HG03457 (cell line): ENCODE results near the gene DHCR7.
"Not testable (repeated sequence)": the region's sequence is repeated elsewhere in the genome, so short reads cannot be mapped to it uniquely, and the experiment has no call there.

Experiments used
- ATAC-seq: cut with Tn5 transposase; IDR thresholded peaks from one replicate; pipeline ENCODE4 v1.9.1; 2021; ENCODE audit warnings: moderate number of reproducible peaks; ENCODE audit not compliant: unreplicated experiment

DHCR7 gene

DNA sequence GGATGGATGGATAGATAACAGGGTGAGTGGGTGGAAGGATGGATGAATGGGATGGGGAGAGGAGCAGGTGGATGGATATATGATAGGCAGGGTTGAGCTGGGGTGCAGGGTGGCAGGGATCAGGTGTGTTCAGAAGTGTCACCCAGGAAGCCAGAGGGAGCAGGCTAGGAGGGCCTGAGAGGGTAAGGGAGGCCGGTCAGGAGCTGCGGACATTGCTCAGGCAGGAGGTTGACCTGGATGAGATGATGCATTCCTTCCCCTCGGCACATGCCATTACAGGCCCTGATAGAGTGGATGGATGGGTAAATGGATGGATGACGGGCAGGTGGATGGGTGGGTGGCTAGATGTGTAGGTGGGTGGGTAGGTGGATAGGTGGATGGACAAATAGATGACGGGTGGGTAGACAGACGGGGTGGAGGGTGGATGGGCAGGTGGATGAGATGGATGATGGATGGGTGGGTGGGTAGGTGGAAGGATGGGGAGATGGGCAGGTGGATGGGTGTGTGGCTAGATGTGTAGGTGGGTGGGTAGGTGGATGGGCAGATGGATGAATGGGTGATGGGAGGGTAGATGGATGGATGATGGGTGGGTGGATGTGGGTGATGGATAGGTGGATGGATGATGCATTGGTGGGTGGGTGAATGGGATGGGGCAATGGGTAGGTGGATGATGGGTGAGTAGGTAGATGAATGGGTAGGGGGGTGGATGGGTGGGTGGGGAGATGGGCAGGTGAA, 8.0 kb downstream of the DHCR7 start:
- ATAC-seq: no peak

DNA sequence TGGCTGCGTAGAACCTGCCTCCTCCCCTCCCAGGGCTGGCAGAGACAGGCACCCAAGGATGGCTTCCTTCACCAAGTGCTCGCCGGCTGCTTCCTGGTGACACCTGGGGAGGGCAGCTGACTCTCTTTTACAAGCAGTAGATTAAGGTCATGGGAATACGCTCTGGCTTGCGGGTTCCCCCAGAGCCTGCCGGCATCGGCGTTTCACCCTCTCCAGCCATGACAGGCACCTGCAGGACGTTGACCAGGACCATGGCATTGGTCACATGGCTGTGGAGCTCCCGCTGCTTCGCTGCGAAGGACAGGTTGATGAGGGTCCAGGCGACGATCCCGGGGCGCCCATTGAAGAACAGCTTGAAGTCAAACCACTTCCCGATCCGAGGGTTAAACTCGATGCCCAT, 9.5 kb downstream of the DHCR7 start:
- ATAC-seq: no peak

DNA sequence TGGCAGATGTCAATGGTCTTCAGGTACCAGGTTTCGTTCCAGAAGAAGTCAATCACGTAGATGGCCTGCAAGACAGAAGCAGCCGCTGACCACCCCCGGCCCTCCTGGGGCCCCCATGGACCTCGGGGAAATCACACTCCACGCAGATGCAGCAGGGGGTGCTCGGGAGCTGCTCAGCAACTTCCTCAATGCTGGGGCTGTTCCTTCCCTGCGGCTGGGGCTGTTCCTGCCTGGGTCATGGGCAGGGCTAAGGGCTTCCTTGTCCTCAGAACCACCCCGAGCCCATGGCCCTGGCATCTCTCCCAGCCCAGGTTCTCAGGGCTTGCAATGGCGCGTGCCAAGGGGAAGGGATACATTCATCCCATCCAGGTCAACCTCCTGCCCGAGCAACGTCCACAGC, 10.3 kb downstream of the DHCR7 start:
- ATAC-seq: no peak

DNA sequence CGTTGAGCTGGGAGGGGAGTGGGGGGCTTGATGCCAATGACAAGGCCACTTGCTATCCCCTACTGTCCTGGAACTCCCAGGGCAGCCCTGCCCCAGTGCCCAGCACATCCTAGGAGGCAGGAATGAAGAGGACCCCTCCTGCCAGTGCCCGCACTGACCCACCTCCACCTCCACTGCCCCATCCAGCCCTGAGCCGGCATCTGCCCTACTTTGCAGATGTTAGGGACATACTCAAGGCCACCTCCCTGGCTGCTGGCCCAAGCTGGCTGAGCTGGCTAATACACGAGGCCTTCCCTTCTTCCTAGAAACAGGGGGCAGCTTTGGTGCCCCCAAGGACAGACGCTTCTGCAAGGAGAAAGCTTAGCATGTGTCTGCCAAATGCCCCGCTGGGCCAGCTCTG, 10.8 kb downstream of the DHCR7 start:
- no peak for ATAC-seq

DNA sequence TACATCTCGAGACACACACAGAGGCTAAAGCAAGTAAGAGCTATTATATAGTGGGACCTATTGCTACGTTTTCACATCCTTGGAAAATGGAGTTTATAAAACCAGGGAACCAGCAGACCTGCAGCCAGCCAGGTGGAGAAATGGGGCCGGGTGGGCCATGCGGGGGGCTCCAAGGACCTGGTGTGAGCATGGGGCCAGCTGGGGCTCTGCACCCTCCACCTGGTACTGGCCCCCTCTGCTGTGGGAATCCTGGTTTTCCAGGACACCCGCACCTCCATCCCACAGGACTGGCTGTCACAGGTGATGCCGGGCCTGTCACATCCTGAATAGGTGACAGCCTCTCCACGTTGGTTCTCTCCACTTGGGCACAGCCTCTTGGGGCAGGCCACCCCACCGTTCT, 11.3 kb downstream of the DHCR7 start:
- ATAC-seq: no peak

DNA sequence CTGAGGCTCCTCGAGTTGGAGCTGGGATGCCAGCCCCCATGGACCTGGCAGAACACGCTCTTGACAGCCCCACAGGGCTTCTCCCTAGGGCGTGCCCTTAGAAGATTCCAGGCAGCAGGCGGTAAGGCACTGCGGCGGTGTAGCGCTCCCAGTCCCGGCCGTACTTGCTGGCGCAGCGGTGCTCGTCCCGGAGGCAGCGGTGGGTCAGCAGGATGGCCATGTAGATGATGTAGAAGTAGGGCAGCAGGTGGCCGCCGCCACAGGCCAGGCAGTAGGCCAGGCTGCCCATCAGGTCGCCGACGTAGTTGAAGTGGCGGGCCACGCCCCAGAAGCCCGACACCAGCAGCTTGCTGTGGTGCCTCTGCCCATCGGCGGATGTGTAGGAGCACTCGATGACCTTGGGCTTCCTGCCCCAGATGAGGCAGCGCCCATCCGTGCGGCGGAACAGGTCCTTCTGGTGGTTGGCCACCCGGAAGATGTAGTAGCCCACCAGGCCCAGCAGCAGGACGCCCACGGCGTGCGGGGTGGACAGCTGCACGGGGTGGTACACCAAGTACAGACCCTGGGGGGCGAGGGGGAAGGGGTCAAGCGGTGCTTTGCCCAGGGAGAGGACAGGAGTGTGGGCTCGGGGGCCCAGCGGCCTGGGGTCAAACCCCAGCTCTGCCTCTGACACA, 12.8 kb downstream of the DHCR7 start:
- no peak for ATAC-seq

DNA sequence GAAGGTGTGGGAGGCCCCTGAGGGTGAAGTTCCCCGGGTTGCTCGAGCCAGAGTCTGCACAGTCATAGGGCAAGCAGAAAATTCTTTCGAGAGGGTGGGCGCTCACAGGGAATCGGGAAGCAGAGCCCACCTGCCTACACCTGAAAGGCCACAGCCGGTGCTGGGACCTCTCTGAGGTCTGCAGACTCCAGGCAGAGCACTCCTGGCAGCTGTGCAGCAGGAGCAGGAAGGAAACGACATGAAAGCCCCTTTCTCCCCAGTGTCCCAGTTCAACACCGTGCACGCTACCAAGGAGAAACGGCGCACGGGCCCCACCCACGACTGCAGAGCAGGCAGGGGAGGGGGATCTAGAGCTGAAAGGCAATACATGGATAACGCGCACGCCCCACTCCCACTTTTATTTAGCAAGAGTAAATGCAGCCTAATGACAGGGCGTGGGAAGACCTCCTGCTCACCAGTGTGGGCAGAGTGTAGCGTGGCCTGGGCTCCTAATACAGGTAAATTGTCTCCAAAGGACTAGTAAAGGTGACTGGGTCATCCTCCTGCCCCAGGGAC, 13.5 kb downstream of the DHCR7 start:
- ATAC-seq: no peak

DNA sequence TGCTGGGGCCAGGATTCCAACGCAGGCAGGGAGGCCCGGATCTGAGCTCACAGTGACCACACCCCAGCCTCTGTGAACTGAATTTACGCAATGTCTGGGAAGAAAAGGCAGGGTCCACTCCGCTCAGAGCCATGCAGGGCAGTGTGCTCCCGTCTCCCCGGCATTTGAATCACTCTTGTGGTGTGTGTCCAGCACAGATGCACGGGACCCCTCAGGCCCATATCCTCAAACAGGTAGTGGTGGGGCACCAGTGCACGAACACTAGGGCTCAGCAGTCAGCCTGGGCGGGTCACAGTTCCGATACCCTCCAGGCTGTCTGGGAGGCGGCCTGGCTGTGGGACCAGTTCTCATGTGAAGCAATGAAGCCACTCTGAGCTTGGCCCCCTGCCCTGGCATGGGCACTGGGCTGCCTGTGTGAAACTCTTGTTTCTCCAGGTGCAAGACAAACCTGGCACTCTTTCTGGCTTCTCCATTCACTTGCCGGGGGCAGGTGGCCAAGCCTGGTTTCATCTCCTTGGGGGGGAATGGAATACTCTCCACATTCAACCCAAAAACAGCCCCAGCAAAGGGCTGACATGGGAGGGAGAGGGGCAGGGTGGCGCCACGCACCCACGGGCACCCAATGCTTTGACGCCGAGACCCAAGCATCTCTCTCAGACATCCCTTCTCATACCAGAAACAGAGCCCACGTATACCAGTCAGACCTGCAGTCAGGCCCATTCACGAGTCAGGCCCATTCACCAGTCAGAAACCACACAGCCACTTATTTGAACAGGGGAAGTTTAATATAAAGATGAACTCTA, 14.3 kb downstream of the DHCR7 start:
- ATAC-seq: no peak

DNA sequence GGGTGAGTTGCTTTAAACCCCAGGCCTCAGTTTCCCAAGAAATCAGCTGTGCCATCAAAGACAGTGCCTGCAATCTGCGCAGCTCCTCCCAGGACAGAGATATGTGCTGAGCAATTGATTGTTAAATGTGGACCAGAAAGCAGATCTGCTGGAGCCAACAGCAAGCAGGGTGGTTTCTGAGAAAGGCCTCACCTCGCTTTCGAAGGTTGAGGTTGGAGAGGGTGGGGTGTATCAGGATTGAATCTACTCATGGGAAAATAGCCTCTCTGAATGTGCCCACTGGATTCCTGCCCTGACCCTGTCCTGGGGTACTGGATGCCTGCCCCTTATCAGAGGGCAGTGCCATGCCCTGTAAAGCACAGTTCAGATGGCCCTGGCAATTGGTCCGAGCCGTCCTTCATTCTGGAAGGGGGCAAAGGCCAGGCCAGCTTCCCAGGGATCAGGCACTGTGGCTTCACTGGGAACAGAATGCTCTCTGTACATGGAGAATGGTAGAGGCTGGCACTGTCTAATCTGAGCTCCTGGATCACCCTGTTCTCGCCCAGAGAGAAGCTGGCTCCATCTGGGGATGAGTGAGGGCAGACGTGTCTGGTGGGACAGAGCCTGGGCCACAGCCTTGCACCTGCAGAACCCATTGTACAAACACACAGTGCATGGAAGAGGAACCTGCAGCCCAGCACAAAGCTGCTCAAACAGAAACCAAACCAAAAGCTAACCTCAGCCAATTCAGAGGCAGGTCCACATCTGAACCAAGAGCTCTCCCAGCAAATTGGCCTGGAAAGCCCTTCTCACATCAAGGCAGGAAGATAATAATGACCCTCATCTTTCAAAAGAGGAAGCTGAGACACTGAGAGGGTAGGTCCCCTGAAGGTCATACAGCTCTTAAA, 15.2 kb downstream of the DHCR7 start:
- no peak for ATAC-seq

DNA sequence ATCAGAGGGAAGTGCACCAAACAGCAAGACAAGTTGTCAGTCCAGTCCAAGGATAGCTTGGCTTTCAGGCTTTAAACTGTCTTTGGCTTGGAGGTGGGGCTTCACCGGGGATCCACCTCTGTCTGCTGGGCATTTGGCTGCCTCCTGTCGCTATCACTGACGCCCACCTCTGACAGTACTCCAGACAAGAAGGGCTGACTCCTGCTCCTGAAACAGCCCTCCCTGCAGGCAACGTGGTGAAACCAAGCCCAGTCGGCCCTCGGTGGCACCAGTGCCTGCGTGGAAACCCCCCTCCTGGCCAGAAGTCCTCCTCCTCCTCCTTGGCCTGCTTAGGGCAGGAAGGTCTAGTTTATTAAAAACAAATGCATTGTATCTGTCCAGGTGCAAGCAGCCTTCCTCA, 16.9 kb downstream of the DHCR7 start:
- no peak for ATAC-seq

DNA sequence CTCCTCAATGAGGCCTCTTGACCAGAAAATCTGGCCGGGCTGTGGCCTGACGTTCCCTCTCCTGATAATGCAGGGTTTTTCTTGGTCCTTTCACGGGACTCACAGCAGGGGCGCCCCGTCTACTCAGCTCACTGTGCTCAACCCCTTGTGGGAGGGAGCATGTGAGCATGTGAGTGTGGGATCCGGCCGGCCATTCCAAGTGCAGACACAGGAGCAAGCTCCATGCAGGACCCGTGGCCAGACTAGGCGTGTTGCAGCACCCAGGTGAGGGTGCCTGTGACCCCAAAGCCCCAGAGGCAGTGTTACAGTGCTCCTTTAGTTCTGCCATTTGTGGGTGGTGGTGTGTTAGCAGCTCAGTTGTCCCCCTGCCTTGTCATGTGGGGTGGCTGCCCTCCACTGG, 18.0 kb downstream of the DHCR7 start:
- ATAC-seq: no peak

DNA sequence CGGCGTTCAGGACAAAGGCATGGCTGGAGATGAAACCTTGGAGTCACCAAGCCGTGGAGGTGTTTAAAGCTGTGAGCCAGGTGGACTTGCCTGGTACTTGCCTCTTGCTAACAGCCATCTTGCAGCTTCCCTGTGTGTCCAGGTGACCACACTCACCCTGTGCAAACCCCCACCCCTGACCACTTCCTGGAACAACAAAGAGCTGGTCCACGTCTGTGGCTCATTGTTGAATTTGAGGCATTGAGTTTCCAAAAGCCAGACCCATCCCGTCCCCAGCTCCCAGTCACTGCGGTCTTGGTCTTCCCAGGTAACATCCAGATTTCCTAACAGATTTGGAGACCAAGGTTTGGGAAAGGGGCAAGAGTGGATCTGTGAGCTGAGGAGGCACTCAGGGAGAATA, 18.5 kb downstream of the DHCR7 start:
- no peak for ATAC-seq

DNA sequence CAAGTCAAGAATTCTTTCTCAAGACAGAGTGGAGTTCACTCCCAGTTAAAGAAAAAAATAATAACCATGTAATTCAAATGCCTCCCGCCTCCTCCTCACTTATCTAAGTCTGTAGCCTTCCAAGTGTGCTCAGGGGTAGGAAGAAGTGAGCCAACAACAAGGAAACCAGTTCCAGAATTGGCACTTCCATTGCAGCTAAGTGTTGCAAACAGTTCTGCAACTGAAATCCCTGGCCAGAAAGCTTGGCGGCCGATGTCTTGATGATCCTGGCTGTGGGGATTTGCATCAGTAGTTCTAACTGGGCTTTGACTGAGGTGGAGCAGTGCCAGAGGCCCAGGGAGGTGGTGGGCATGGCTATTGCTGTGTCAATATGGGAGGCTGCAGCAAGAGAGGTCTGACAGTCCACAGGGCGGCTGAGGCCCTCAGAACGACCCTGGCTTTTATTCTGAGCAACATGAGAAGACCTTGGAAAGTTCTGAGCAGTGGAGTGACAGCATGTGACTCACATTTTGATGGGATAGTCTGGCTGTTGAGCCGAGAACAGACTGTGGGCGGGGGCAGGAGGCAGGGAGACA, 19.2 kb downstream of the DHCR7 start:
- no peak for ATAC-seq

DNA sequence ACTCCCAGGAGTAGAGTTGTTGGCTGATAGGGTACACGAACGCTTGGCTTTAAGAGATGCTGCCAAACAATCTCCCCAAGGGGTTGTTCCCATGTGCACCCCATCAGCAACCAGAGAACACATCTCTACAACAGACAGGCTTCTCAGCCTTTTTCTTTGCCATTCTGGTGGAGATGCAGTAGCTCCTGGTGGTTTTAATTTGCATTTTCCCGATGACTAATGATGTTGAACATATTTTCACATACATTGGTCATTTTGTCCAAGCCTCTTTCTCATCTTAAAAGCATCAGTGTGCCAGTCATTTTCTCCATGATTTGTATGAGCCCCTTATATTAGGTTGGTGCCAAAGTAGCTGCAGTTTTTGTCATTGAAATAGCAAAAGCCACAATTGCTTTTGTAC, 21.8 kb downstream of the DHCR7 start:
- ATAC-seq: no peak

DNA sequence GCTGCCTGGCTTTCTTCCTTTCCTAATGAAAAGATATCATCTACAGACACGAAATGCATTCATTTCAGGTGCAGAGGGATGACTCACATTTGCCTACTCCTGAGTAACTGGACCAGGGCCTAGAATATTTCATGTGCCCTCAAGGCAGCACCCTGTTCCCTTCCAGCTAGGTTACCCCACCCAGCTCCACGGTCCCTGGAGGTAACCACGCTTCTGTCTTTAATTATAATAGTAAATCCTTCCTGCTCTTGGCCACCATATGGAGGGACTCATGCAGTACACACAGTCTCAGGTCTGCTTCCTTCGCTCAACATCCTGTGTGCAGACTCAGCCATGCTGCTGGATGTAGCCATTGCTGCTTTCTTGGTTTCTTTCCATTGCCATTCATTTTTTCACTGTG, 22.3 kb downstream of the DHCR7 start:
- ATAC-seq: no peak

DNA sequence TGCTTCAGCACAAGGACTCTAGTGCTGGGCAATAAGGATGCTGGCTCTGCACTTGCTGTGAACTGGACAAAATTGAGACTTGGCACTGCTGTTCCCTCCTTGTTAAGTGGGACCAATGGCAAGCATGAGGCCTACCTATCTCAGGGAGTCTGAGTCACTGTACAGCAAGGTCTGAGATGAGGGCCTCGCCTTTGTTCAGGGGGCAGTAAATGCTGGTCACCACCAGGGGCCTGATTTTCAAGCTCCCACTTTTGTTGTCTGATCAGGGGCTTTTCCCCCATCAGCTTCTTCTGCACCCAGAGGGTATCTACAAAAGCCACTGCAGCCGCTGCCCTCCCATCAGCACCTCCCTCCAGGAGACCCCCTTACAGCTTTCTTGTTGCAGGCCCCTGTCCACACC, 22.8 kb downstream of the DHCR7 start:
- ATAC-seq: no peak

DNA sequence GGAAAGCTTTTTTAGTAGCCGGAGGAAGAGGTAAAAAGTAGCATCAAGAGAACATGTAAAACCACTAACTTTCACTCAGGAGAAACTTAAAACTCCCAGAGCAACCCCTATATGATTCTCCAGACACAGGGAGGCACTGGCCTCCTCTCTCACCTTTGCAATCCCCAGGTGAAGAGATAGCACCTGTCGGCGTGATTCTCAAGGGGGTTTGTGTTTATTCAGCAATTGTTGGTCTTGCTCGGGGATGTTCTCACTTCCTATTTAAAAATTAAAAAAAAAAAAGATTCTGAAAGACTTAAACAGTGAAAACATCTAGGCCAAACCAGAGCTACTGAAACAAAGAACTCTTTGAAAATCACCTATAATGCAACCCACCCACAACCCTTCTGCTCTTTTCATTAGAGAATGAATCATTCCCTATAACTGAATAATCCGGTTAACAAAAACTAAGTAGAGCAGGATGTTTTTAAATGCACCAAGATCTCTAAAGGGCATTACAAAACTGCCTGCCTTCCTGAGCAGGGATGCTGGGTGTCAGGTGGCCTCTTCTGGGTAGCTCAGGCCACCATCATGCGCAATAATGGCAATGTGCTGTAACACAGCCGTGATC, 24.9 kb downstream of the DHCR7 start:
- ATAC-seq: no peak

DNA sequence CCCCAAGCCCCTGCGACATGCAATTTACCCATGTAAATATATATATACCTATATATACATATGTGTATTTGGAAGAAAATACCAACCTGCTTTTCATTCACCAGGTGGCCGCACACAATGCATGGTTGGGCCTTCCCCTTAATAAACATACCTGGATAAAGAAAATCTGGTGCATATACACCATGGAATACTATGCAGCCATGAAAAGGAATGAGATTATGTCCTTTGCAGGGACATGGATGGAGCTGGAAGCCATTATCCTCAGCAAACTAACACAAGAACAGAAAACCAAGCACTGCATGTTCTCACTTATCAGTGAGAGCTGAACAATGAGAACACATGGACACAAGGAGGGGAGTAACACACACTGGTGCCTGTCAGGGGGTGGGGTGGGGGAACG, 25.9 kb downstream of the DHCR7 start:
- not testable (repeated sequence) for ATAC-seq

DNA sequence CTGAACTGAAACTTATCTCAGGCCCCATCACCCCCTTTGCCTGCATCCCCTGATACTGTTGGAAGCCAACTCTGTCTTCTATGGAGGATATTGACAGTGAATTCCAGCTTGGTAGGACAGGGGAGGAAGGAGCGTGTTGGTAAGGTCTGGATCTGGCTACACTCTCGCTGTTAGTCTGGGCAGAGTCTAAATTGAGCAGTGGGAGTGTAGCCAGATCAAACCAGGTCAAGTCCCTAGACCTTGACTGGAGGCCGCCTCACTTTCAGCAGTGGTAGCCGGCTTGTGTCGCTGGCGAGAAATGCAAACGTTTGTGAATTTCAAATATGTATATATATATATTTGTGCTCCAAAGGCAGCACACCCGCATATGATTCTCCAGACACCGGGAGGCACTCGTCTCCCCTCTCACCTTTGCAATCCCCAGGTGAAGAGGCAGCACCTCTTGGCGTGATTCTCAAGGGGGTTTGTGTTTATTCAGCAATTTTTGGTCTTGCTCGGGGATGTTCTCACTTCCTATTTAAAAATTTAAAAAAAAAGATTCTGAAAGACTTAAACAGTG, 26.7 kb downstream of the DHCR7 start:
- ATAC-seq: no peak
